ENCODE data around the gene RAD51B. TPM values are rescaled to one million over a fixed set of nuclear protein-coding genes. Genes with fewer than 3 reads are reported as not detected.

Gene RAD51B
- total RNA-seq, 1 experiment from 2014 or later, result 16.7 TPM

DNA sequence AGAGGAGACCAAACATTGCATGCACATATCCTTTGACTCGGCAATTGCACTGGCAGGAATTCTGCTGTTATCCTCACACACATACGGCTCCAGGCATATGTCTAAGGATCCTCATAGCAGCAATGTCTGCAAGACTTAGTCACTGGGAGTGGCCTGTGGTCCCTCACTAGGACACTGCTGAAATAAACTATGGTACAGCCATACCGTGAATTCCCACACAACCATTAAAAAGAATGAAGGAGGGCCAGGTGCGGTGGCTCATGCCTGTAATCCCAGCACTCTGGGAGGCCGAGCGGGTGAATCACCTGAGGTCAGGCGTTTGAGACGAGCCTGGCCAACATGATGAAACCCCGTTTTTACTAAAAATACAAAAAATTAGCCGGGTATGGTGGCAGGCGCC, 868.2 kb downstream of the RAD51B start:
- Histone ChIP-seq H3K14ac (ENCODE audit: insufficient read depth, low read length) (no peak overlapping the region), H2BK20ac (ENCODE audit: low read depth, low read length, poor library complexity, severe bottlenecking) (no peak overlapping the region), H2BK15ac (ENCODE audit: low read depth, low read length) (no peak overlapping the region), H3K4me2 (ENCODE audit: insufficient read depth, insufficient read length, low read length) (no peak overlapping the region), H4K20me1 (ENCODE audit: control insufficient read depth, insufficient read depth, insufficient read length) (no peaks in the 10 kb centered on the region), H3K79me2 (ENCODE audit: insufficient read depth, low read length) (no peaks in the 10 kb centered on the region), H3K27me3 (ENCODE audit: insufficient read depth, low read length) (no peaks in the 10 kb centered on the region), H3T11ph (ENCODE audit: low read length) (no peak overlapping the region), H4K5ac (ENCODE audit: insufficient read length, low read depth, low read length) (no peak overlapping the region), H3K9ac (ENCODE audit: extremely low read depth, insufficient read length, low read length) (no peak overlapping the region), H3K23me2 (ENCODE audit: insufficient read length, low read depth, low read length, poor library complexity, severe bottlenecking) (no peaks in the 10 kb centered on the region), H3K9me3 (ENCODE audit: control insufficient read depth, low read depth, low read length) (no peaks in the 10 kb centered on the region), H2AK5ac (ENCODE audit: insufficient read length, low read length) (no peak overlapping the region), H3K4ac (ENCODE audit: low read depth, low read length) (no peak overlapping the region), H4K8ac (replicated peaks; ENCODE audit: insufficient read length, low read depth, low read length) (no peak overlapping the region), H3K27ac (ENCODE audit: insufficient read length, low read depth, low read length) (no peak overlapping the region), H4K91ac (ENCODE audit: insufficient read length, low read depth, low read length) (no peak overlapping the region), H3K23ac (ENCODE audit: insufficient read length, low read depth, low read length) (no peak overlapping the region), H3K79me1 (ENCODE audit: insufficient read depth, low read depth, low read length, poor library complexity, severe bottlenecking) (no peaks in the 10 kb centered on the region), H3K4me1 (ENCODE audit: insufficient read depth, low read length) (no peaks in the 10 kb centered on the region), H2BK5ac (ENCODE audit: insufficient read length, low read length) (no peak overlapping the region), H2BK12ac (ENCODE audit: insufficient read length, low read depth, low read length) (no peak overlapping the region), H2AFZ (ENCODE audit: low read length) (no peak overlapping the region), H3K56ac (ENCODE audit: insufficient read length, low read depth, low read length) (no peak overlapping the region), H3K18ac (ENCODE audit: insufficient read length, low read depth, low read length) (no peak overlapping the region), H2BK120ac (ENCODE audit: low read depth, low read length, poor library complexity, severe bottlenecking) (no peak overlapping the region)
- no CpG with 5 or more reads among the region's 11 CpGs for WGBS (ENCODE audit: extremely low coverage, insufficient read length, low lambda C conversion rate)
- Mint-ChIP-seq H3K27me3 (ENCODE audit: low read depth) (peaks cover 24% of the 10 kb centered on the region), H3K4me3 (no peak overlapping the region), H3K27ac (no peak overlapping the region; a peak in 1 of 7 replicates), H3K4me1 (peaks cover 39 to 52% of the 10 kb centered on the region in 2 experiments), H3K36me3 (ENCODE audit: insufficient read depth in 1 of 3, low read depth in 3 of 3) (peaks cover 0 to 2% (median 0%) of the 10 kb centered on the region in 3 experiments; a peak in 1 of 7 replicates), H3K9me3 (peaks cover 0 to 3% of the 10 kb centered on the region in 2 experiments; a peak in 2 of 5 replicates)
- TF ChIP-seq, protein P1, sequence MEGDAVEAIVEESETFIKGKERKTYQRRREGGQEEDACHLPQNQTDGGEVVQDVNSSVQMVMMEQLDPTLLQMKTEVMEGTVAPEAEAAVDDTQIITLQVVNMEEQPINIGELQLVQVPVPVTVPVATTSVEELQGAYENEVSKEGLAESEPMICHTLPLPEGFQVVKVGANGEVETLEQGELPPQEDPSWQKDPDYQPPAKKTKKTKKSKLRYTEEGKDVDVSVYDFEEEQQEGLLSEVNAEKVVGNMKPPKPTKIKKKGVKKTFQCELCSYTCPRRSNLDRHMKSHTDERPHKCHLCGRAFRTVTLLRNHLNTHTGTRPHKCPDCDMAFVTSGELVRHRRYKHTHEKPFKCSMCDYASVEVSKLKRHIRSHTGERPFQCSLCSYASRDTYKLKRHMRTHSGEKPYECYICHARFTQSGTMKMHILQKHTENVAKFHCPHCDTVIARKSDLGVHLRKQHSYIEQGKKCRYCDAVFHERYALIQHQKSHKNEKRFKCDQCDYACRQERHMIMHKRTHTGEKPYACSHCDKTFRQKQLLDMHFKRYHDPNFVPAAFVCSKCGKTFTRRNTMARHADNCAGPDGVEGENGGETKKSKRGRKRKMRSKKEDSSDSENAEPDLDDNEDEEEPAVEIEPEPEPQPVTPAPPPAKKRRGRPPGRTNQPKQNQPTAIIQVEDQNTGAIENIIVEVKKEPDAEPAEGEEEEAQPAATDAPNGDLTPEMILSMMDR (conservative IDR thresholded peaks at IDR 0.05), result no peak
- DNase-seq, result no peak
